NOMO-1 treated with DMSO at 0.1 percent for 48 hours (cell line): ENCODE data around the gene VIPR2.

Source experiments
- DNase-seq: peaks from one replicate; lab custom pipeline; 2025; ENCODE audit not compliant: unreplicated experiment; lab: John Stamatoyannopoulos, UW

The VIPR2 gene

GRCh38 chr7:159068893-159069448 is 75.7 kb downstream of the VIPR2 start:
- no peak for DNase-seq

- no peak for DNase-seq
These were observed 76.2 kb downstream of the VIPR2 start for GRCh38 chr7:159068488-159068811.

- peak; percentile 4 for DNase-seq
These were observed 76.8 kb downstream of the VIPR2 start for GRCh38 chr7:159067576-159068487.

- no peak for DNase-seq
These were observed 77.7 kb downstream of the VIPR2 start for GRCh38 chr7:159066816-159067575.

GRCh38 chr7:159065852-159066480 is 78.7 kb downstream of the VIPR2 start:
- DNase-seq: no peak

GRCh38 chr7:159064816-159065510 is 79.7 kb downstream of the VIPR2 start:
- no peak for DNase-seq

GRCh38 chr7:159064121-159064815 is 80.4 kb downstream of the VIPR2 start:
- DNase-seq: no peak

GRCh38 chr7:159063046-159063840 is 81.4 kb downstream of the VIPR2 start:
- no peak for DNase-seq

- DNase-seq: no peak
These were observed 82.1 kb downstream of the VIPR2 start for GRCh38 chr7:159062569-159062968.

GRCh38 chr7:159061674-159062212 is 82.9 kb downstream of the VIPR2 start:
- DNase-seq: no peak

GRCh38 chr7:159061209-159061608 is 83.5 kb downstream of the VIPR2 start:
- DNase-seq: no peak

- DNase-seq: no peak
These were observed 84.2 kb downstream of the VIPR2 start for GRCh38 chr7:159060440-159060839.

GRCh38 chr7:159059629-159060028 is 85.0 kb downstream of the VIPR2 start:
- no peak for DNase-seq

- no peak for DNase-seq
These were observed 87.0 kb downstream of the VIPR2 start for GRCh38 chr7:159057647-159058046.

GRCh38 chr7:159056737-159057136 is 87.9 kb downstream of the VIPR2 start:
- DNase-seq: no peak

- no peak for DNase-seq
These were observed 92.8 kb downstream of the VIPR2 start for GRCh38 chr7:159051916-159052315.

GRCh38 chr7:159050704-159051103 is 94.0 kb downstream of the VIPR2 start:
- DNase-seq: no peak

GRCh38 chr7:159049266-159050025 is 95.2 kb downstream of the VIPR2 start:
- DNase-seq: no peak
